C1 segment of cervical spinal cord (tissue), 14 donors: ENCODE data around the gene CREBBP.

Experiments used
- DNase-seq, 14 donors: peaks; one replicate each; lab custom pipeline; 2025; lab: John Stamatoyannopoulos, UW

CREBBP gene

DNA sequence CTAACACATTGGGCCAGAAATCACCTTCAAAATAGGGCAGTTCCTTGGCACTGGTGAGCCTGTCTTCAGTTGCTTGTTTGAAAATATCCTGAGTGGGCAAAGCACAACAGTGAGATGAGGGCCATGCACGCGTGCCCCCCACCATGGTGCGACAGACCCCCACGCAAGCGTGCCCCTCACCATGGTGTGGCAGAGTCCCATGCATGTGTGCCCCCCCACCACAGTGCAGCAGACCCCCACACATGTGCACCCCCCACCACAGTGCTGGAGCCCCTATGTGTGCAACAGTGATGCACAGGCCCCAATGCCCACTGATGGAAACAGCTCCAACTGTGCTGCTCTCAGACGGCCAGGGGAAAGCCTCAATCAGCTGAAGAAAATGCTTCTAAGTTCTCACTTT lies 144.4 kb downstream of the CREBBP start:
- DNase-seq = no peak

DNA sequence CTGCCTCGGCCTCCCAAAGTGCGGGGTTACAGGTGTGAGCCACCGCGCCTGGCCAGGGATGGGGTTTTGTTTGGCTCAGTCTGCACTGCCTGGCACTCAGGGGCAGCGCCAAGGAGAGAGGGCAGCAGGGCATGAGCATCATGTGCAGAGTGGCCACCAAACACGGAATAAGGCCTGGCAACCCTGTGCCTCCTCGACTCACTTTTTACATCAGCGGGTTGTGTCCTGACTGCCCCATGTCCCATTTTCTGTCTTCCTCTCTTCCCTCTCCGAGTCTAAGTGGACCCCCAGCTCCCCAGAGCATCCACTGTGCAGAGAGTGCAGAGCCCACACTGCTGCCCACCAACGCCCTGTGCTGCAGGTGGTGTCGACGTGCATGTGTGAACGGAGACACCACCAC lies 145.0 kb downstream of the CREBBP start:
- no peak for DNase-seq

DNA sequence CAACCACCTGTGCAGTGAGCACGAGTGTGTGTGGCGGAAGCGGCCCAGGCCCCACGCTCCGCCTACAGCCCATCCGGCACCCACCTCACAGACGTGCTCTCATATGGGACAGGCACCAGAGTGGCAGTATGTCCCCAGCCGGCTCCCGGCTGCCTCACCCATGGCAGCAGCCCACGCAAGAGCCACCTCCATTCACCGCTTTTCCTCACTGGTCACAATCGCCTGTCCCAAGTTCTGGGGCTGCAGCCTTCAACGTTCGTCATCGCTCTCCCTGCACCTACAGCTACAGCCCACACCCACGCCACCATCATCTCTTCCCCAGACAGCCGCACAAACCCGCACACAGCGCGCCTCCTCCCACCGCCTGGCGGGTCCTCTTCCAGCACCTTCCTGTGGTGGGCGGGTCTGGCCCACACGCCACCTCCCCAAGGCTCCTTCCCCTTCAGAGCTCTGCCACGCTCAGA lies 145.7 kb downstream of the CREBBP start:
- no peak for DNase-seq

DNA sequence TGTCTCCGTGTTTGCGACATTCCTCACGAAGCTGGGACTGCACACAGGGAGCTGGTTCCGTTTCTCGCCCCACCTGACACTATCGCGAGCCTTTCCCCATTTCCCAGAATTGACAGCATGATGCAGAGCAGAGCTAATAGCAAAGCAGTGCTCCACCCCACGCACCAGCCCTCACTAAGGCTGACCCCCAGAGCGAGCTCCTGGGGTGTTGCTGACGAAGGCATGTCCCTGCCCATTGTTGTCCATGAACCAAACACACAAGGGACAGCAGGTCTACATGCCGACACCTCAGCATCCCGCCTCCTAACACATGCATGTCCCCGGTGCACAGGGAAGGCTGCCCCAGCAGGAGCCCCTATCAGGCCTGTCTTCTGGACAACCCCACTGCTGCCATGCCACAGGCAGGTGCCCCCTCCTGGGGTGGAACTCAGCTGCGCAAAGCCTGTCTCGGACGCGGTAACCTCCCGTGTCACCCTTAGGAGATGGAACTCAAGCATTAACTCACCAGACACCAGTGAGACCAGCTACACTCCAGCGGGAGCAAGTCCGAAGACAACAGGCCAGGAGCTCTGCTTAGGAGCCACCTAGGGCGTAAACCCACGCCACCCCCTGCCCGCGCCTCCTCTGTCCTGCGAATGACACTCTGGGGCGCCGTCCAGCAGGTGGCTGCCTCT lies 146.3 kb downstream of the CREBBP start:
- DNase-seq = no peak

DNA sequence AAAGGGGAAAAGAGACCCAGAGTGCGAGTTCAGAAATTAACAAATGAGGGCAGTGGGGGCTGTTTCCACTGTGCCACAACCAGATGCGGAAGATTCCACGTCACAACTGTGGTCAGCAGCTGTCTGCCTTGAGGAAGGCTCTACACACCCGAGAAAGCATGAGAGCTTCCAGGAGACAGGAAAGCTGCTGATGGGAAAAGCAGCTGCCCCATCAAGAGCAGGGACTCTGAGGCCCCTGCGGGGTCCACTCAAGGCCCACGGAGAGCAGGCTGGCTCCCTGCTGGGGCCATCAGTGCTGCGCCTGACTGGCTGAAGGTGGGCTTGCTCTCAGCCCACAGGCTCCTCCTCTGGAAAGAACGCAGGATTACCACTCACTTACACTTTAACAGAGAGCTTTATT lies 148.3 kb downstream of the CREBBP start:
- no peak for DNase-seq

DNA sequence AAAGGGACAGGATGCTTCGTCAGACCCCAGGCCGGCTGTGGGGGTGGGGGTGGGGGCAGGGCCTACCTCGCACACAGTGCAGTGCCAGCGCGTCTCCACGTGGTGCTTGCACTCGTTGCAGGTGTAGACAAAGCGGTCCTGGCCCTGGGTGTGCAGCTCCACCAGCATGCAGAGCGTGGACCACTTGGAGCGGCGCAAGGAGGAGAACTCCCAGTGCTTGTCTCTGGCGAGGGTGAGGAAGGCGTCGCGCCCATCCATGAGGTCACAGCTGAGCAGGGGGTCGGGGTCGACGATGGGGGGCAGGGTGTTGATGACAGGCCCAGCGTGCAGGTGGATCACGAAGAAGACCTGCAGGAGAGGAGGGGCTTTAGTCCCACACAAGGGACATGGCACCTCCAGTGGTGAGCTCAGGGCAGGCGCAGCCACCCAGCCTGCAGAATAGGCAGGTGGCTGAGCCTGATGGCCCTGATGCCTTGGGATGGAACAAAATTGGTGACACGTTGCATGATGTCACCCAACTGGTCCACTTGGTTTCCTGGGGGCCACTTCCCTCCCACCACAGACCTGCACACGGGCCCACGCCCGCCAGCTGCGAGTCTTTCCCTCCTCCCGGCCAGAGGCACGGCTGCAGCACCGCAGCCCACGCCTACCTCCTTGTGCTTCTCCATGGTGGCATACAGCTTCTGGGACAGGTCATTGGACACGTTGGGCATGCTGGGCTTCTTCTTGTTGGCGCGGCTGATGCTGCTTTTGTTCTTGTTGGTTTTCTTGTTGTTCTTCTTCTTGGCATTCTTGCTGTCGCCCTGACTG lies 149.2 kb downstream of the CREBBP start:
- DNase-seq = no peak

DNA sequence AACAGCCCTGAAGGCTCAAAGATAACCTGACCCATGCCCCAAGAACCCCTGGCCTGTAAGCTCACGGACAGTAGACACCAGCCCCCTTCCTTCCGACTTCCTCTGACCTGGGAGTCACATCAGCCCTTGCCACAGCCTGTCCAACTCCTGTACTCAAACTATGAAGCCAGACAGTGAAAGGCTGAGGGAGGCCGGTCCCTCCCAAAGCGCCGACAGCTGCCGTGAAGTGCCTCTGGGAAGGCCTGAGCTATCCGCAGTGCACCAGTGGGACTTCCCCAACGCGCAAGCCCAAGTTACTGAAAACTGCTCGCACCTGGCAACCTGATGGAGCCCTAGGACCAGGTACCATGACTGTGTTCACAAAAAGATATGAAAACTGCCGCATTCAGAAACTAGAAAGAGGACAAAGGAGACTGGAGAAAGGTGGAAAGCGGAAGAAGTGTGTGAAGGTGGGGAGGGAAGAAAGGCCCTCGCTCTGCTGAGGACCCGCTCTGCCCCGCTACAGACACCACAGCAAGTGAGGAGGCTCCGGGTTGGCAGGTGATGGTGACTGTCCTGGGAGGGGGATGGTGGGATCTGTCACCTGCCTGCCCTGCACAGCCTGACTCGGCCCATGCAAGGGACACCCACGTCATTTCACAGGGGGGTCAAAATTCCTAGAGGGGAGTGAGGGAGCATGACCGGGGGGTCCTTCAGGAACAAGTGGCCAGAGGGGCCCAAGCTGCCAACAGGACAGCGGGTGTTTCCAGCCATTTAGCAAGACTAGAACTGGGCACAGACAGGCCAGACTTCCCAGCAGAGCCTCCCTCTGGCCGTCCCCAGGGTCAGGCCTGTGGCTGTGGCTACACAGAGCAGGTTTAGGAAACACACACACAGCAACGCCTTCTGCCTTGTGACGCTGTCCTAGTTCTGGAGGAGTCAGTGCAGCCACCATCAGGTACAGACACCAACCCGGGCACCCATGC lies 150.1 kb downstream of the CREBBP start:
- no peak for DNase-seq

DNA sequence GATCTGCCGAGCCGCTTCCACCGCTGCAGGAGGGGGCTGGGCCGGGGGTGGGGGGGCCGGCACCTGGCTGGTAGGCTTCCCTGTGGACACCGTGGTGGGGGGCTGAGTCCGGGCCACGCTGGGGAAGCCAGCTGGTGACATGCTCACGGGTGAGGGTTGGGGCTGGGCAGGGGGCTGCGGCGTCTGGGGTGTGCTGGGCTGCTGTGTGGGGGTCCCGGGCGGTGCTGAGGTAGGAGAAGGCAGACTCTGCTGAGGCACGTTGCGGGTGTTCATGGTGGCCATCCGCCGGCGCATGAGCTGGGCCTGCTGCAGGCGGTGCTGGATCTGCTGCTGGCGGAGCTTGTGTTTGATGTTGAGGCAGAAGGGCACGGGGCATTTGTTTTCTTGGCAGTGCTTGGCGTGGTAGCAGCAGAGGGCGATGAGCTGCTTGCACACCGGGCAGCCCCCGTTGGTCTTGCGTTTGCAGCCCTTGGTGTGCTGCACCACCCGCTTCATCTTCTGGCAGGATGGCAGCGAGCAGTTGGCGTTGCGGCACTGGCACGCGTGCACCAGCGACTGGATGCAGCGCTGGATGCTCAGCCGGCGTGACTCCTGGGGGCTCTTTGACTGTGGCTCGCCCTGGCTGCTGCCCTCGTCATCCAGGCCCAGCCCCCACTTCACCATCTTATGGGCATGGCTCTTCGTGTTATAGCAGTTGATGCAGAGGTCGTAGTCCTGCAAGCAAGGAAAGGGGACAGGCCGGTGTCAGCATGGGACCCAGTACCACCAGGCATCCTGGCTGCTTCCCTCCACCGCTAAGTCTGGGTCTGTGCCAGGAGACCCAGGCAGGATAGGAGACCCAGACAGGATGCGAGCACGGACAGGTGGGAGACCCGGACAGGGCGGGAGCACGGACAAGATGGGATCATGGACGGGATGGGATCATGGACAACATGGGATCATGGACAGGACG lies 151.1 kb downstream of the CREBBP start:
- DNase-seq = no peak

DNA sequence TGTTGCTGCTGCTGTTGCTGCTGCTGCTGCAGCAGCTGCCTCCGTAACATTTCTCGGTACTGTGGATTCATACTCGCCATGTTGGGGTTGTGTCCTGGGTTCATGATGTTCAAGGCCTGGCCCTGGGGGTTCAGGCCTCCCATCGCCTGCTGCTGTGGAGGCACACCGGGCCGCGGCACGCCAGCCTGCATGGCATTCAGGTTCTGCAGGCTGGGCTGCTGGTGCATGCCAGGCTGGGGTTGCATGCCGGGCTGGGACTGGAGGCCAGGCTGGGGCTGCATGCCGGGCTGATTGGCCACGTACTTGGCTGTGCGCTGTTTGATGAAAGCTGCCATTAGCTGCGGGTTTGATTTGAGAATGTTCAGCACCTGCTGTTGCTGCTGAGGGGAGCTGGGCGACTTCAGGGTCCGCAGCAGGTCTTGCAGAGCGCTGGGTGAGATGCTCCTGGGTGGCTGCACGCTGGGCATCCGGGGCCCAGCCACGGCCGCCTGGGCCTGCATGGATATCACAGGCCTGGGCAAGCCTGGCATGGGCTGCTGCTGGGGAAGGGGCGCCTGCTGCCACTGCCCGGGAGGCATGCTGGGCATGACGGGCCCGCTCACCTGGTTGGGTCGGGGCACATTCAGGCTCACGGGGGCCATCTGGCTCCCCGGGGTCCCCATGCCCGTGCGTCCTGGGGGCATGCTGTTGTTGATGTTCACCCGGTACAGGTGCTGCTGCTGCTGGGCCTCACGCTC lies 151.9 kb downstream of the CREBBP start:
- no peak for DNase-seq

DNA sequence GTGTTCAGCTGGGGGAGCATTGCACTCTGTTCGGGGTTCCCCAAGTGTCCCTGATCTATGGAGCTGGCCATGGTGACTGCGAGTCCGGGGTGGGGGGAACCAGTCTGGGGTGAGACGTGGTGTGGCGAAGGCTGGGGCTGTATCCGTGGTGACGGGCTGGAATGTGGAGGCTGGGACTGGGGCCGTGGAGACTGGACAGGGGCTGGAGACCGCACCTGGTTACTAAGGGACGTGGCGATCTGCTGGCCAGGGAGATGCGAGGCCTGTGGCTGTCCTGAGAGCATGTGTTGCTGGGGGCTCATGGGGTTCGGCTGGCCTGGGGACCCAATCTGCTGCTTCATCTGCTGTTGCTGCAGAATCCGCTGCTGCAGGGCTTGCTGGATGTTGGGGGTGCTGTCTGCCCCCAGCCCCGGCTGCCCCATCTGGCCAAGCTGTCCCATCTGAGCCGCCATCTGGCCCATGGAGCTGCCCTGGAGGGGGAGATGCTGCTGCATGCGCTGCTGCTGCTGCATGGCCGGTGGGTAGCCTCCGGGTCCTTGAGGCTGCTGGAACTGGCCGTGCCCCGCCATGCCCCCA lies 152.6 kb downstream of the CREBBP start:
- no peak for DNase-seq

DNA sequence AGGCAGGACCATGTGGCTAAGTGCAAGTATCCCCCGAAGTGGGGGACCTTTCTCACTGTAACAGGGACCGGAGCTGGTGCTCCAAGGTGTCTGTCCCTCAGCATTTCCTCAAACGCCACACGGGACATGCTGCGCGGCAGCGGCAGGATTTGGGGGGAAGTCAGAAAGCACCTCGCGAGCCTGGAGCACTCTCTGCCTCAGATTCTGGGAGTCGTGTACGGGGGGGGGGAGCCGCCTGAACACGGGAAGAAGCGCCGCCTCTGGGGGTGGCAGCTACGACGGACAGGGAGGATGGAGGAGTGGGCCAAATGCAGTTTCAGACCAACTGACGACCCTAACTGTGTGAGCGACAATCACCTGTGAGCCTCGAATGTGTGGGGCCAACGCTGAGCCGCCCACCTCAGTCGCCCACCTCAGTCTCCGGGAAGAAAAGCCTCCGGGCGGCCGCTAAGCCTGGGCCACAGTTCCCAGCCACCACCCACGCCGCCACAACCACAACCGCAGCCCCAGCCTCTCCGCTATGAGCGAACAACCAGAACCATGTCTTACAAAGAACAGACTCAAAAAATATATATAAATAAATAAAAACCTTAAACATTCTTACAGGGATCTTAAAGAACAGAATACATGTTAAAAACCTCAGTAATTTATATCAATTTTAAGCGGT lies 154.4 kb downstream of the CREBBP start:
- DNase-seq = no peak

DNA sequence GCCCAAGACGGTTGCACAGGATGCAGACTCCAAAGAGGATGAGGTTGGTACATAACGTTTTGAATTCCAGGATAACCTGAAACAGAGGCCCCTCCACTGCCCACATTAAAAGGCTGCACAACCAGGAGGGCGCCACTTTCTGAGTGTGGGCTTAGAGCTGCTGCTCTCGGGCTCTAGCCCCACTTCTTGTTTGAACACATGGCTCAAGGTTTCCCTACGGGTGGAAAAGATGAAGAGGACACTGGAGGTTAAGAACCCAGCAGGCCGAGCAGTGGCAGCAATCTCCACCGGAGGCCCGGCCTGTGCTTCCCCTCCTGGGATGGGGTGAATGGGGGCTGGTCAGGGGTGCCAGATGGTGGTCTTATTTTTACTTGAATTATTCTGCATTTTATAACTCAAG lies 155.2 kb downstream of the CREBBP start:
- no peak for DNase-seq

DNA sequence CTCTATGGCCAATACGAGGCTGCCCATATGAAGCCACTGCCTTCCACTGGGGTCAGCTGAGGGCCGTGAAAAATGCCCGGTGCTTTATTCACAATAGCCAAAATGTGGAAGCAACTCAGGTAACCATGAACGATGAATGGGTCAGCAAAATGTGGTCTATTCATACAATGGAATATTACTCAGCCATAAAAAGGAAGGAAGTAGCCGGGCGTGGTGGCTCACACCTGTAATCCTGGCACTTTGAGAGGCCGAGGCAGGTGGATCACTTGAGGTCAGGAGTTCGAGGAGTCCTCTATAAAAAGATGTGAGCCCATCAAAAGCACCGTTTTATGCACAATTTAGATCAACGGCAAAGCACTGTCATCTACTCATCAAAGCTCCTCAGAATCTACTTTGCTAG lies 158.0 kb downstream of the CREBBP start:
- DNase-seq = no peak

DNA sequence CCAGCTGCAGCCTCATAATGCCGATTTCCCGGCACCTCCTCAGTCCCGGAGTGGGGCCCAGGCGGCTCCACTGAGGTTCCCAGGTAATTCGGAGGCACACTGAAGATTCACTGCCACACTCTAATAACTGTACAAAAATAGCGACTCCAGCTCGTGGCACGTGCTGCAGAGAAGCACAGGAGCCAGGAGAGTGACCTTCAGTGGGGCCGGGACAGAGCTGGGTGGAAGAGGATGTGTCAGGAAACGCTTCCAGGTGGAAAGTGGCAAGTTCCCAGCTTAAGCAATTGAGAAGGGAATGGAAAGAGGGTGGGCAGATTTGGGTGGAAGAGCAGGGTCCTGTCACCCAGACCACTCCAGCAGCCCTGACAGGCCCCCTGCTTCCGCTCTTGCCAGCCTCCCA lies 160.1 kb downstream of the CREBBP start:
- no peak for DNase-seq

DNA sequence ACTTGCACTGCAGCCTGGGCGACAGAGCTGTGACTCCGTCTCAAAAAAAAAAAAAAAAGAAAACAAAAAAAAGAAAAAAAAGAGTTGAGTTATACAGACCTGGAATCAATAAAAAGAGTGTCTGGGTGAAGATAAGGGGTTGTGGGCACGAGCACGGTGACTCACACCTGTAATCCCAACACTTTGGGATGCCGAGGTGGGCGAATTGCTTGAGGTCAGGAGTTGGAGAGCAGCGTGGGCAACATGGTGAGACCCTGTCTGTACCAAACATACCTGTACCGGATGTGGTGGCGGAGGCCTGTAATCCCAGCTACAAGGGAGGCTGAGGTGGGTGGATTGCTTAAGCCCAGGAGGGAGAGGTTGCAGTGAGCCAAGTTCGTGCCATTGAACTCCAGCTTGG lies 161.9 kb downstream of the CREBBP start:
- DNase-seq = no peak

DNA sequence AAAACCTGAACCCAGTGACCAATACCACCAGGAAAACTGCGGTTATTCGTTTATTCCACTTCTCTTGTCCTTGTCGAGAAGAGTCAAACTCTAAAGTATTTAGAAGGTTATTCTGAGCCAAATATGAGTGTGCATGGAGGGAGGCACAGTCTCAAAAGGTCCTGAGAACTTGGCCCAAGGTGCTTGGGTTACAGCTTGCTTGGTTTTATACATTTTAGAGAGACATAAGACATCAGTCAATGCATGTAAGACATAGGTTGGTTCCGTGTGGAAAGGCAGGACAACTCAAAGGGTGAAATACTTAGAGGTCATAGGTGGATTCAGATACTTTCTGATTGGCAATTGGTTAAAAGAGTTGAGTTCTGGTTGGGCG lies 162.5 kb downstream of the CREBBP start:
- DNase-seq = no peak

DNA sequence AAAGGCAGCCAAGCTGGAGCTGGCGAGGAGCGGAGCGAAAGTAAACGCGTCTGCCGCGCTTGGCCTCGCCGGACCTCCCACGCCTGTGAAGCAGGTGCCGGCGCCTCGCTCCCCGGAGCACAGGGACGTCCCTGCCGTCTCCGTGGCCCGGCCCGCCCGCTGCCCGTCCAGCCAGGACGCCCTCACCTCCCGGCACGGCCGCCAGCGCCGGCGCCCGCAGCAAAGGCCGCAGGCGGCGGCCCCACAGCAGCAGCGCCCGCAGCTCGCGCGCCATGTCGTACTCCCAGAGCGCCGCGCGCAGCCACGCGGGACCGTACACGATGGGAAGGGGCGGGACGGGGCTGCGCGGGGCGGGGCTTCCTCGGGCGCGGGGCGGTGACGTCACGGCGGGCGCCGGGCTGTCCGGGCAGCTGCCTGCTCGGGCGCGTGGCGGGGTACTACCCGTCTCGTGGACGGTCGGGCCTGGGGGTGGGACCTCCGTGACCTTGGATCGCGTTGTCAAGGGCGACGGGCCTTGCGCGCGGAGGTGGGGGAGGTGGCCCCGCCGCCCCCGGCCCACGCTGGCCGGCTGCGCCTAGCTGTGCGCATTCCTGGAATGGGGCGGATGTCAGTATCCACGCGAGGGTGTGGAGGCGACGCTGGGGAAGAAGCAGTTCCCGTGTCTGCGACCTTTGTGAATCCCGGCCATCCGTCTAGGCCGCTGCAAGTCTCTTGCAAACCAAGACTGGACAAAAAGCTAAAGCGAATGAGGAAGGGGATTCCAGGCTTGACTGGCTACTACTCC lies 163.1 kb downstream of the CREBBP start, which contains the start of gene TRAP1:
Gene TRAP1 (minus strand): TSS at position 290 of the 784 bp plus-strand sequence. CDS start 16 bp downstream, at position 274.
- DNase-seq = peak; percentile 20 to 94 (median 82)

DNA sequence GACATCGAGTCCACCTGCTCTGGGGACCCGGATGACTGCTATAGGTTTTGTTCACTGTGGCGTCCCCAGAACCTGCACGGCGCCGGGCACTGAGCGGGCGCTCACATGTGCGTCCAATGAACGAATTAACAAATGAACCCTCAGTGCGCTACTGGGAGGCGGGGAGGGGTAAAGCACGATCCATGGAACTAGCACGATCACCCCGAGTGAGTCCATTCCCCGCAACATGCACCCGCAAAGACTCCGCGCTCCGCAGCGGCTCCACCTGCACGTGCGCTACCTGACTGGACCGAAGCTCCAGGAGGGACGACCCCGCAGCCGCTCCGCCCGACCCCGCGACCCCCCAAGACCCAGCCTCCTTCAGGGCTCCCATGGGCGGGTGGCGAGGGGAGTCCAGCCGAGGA lies 163.7 kb downstream of the CREBBP start:
- peak in 4 of 14 donors; percentile 14 to 43 (median 24) for DNase-seq
